HG02759 (cell line): ENCODE measurements around the gene PAQR5.
"Not testable (repeated sequence)": the region's sequence is repeated elsewhere in the genome, so short reads cannot be mapped to it uniquely, and the experiment has no call there.

Experiments used
- ATAC-seq: cut with Tn5 transposase; IDR thresholded peaks from one replicate; pipeline ENCODE4 v1.9.1; 2021; ENCODE audit warnings: mild to moderate bottlenecking, moderate library complexity; ENCODE audit not compliant: unreplicated experiment

PAQR5 gene

GRCh38 chr15:69314736-69315135 is 16.0 kb downstream of the PAQR5 start:
- ATAC-seq = no peak

GRCh38 chr15:69315402-69316110 is 16.8 kb downstream of the PAQR5 start:
- no peak for ATAC-seq

DNA sequence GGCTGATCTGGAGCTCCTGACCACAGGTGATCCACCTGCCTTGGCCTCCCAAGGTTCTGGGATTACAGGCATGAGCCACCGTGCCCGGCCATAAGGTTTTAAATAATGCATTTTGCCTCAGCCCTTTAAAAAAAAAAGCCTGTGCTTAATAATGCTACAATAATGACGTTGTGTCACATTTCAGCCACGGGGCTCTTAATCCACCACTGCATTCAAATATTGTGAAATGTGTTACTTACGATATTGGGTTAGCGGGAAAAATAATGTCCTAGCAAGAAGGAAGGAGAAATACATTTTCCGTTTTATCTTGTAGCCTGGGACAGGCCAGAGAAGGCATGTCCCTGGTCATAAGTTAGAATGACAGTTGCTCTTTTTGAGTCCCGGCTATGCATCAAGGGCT is 17.6 kb downstream of the PAQR5 start:
- ATAC-seq = no peak

- ATAC-seq = no peak
These were observed 18.7 kb downstream of the PAQR5 start for GRCh38 chr15:69317392-69317841.

- no peak for ATAC-seq
These were observed 19.3 kb downstream of the PAQR5 start for GRCh38 chr15:69318033-69318432.

DNA sequence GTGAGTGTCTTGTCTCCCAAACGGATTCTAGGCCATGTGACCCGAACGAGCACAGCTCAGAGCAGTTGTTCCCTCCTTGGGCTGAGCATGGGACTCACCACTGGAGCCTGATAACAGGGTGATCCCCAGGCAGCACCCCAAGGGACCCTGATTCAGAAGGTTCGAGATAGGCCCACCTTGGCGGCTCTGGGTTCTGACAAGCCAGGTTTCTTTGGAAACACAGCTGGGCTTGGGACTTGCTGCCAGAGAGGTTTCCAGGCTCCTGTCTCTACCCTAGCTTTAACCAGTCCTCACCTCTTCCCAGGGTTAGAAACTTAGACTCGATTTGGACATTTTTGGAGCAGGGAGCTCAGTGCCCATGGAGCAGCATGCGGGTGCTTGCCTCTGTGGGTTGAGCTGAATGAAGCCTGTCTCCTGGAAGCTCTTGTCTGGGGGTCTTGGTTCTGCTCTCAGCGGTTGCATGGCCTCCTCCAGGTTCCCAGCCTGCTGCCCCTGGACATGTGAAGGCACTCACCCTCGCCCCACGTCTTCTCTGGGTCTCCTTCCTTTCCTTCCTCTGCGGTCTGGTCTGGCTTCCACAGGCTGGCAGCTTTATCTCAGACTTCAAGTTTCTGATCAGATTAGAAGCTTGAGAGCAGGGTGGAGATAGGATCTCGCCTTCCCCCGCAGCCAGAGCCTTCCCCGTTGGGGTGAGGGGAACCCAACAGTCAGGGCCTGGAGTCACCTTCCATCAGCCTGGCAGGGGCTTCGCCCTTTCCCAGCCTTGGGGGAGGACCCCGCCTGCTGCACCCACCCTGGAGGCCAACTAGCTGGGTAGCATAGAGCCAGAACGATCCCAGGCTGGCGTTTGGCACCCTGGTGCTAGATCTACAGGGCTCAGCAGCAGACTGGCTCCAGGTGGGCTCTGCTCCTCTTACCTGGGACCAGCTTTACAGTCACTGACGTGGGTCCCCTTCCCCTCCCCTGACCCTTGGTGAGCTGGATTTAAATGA is 21.0 kb downstream of the PAQR5 start:
- ATAC-seq = no peak

- no peak for ATAC-seq
These were observed 22.4 kb downstream of the PAQR5 start for GRCh38 chr15:69320977-69321554.

GRCh38 chr15:69323893-69324430 is 25.2 kb downstream of the PAQR5 start:
- ATAC-seq = no peak

GRCh38 chr15:69324565-69324964 is 25.9 kb downstream of the PAQR5 start:
- no peak for ATAC-seq

DNA sequence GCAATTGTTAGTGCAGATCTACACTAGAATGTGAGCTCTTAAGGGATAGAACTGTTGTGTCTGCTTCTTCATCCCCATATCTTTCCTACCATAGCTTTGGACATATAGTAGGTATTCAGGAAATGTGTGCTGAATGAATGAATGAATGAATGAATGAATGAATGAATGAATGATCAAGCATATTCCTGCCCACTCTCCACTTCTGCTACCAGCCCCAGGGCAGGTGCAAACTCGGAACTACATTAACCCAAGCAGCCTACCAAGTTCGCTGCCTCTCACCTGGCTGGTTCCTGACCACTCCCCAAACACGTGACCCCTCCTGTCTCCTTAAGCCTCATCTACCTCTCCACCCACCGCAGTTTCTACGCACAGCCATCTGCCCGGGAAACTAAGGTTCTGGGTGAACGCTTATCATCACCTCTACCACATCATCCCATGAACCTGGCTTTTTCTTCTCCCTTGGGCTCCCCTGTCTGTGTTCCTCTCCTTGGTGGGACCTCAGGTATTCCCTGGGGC is 26.8 kb downstream of the PAQR5 start:
- no peak for ATAC-seq

DNA sequence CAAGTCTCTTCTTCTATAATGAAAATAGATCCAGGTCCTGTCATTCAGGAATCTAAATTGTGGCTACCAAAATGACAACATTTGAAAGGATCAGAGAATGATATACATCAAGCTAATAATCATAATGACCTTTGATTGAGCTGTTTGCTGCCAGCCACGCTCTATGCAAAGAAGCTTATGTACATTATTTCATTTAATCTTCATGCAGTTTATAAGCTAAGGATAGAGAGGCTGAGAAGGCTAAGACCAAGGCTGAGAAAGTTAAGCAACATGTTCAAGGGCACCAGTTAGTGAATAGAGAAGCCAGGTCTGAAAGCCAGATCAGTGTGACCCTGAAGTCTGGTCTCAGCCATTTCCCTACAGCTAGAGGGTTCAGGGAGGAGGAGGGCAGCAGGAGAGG is 29.4 kb downstream of the PAQR5 start:
- no peak for ATAC-seq

DNA sequence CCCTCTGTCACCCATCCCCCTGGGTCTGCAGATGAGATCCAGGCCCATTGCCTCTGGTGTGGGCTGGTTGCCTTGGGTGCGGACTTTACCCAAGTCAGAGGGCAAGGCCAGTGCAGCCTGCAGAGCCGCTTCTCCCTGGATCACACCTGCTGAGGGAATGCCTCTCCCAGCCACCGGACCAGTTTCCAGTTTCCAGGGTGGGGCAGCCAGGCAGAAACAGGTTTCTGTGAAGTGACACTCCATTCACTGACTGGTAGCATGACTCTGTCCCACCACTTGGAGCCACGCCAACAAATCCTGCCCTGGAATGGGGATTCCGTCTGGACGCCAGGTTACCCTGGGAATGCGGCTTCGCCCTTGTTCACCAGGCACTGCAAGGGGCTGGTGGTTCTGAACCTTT is 30.0 kb downstream of the PAQR5 start:
- no peak for ATAC-seq

DNA sequence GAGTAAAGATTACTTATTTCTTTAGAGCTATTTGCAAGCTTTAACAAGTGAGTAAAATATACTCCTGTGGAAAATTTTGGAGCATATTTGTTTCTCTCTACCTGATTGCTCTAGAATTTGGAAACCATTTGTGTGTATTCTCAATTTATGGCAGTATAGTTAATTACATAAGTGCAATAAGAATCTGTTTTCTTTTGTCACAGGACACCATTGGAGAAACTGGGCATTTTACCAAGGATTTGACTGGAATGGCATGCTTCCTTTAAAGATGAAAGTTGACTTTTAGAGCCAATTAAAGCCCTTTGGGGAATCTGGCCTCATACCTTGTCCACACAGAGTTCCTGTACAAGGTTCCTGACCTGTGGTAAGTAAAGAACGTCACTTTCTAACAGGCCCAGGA is 38.4 kb downstream of the PAQR5 start:
- no peak for ATAC-seq

GRCh38 chr15:69338535-69339213 is 40.0 kb downstream of the PAQR5 start:
- ATAC-seq = no peak

DNA sequence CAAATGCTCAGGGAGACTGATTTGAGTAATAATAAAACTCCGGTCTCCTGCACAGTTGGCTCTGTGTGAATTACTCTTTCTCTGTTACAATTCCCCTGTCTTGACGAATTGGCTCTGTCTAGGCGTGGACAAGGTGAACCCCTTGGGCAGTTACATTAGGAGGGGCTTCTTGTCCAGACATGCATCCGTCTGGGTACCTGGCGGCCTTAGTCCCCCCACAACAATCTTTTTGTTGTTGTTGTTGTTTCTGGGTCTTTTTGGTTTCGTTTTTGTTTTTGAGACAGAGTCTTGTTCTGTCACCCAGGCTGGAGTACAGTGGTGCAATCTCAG is 40.5 kb downstream of the PAQR5 start:
- not testable (repeated sequence) for ATAC-seq

- ATAC-seq = no peak
These were observed 41.7 kb downstream of the PAQR5 start for GRCh38 chr15:69340243-69340900.

DNA sequence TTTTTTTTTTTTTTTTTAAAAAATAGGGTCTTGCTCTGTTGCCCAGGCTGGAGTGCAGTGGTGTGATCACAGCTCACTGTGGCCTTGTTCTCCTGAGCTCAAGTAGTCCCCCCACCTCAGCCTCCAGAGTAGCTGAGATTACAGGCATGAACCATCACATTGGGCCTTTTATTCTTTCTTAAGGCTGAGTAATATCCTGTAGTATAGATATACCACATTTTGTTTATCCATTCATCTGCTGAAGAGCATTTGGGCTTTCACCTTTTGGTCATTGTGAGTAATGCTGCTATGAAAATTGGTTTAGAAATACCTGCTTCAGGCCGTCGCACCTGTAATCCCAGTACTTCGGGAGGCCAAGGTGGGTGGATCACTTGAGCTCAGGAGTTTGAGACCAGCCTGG is 42.6 kb downstream of the PAQR5 start:
- ATAC-seq = no peak

DNA sequence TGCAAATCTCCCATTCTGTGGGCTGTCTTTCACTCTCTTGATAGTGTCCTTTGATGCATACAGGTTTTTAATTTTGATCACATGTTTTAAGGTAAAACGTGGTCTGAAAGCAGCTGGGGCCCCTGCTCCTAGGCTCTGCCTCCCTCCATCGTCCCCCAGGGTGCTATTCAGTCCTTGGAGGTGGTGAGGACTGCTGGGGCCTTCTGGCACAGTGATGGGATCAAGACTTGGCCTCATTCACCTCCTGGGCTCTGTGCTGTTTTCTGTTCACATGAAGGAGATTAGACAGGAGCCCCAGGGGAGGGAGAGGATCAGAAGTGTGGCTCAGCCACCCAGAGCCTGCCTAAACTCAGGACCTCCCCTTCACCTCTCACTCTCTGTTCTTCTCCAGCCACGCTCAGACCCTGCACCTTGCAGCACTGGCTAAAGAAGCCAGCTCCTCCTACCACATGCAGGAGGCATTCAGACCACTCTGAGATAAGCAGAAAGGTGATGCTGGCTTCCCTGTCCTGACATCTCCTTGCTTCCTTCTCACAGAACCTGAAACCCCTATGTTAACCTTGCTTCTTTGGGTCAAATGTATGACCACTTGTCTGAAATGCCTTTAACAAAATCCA is 43.9 kb downstream of the PAQR5 start:
- no peak for ATAC-seq

DNA sequence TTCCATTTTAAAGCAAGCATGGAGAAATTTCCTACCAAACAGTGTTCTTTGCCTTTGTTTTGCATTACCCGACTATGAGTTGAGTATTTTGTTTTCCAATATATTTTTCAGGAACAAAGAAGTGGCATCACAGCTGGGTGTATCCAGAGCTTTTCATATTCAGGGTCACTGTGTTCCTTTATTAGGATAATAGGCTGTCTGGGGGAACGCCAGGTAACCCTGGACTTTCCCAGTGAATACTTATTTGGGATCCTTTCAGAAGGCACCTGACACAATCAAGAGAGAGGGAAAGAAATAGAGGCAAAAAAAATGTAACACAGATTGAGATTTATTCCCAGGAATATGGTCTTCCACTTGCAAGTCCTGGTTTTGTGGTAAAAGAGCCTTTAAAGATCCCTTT is 44.4 kb downstream of the PAQR5 start:
- ATAC-seq = no peak

DNA sequence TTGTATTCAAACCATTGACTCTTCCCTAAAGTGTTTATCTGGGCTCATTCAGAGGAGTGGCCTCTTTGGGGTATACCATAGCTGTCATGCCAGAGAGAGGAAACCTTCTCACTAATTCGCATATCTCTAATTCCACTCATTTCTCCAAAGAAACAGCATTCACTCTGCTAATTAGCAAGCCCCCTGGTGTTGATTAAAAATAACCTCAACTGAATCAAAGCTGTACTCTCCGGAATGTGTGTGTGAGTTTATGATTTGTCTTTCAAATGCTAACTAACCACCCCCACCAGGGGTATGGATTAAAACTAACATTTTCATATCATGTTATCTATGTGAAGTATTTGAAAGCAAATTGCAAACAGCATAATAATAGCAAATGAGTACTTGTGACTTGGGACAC is 45.5 kb downstream of the PAQR5 start:
- ATAC-seq = no peak
